Stromal cell of bone marrow (primary cell): ENCODE results near the gene ZNF507.

Experiments
- DNase-seq: peaks from one replicate; pipeline ENCODE4 v3.0.0-alpha.2; 2012; ENCODE audit warnings: low read depth

Gene ZNF507

GRCh38 chr19:32345261-32346207 lies at the start of gene ZNF507:
Gene ZNF507 (plus strand): TSS chr19:32345610. CDS start chr19:32352831, 7,221 bp downstream.
- DNase-seq, result peak; percentile 58

- DNase-seq, result no peak
Measured at GRCh38 chr19:32296694-32297093, 48.7 kb upstream of the ZNF507 start.

DNA sequence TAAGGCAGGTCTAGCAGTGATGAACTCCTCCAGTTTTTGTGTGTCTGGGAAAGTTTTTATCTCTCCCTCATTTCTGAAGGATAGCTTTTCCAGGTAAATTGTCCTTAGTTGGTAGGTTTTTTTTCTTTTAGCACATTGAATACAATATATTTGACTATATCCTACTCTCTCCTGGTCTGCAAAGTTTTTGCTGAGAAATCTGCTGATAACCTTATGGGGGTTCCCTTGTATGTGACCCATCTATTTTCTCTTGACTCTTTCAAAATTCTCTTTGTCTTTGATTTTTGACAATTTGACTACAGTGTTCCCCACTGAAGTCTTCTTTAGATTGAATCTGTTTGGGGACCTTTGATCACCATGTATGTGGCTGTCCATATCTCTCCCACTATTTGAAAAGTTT lies 42.6 kb upstream of the ZNF507 start:
- no peak for DNase-seq

DNA sequence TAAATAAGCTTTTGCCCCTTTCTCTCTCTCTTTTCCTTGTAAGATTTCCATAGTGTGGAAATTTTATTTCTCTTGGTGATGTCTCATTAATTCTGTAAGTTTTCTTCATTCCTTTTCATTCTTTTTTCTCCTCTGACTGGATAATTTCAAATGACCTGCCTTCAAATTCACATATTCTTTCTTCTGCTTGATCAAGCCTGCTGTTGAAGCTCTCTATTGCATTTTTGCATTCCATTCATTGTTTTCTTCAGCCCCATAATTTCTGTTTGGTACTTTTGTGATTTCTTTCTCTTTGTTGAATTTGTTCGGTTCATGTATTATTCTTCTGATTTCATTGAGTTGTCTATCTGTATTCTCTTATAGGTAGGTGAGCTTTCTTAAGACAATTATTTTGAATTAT lies 42.2 kb upstream of the ZNF507 start:
- DNase-seq, result no peak

- no peak for DNase-seq
Measured at GRCh38 chr19:32307591-32307990, 37.8 kb upstream of the ZNF507 start.

DNA sequence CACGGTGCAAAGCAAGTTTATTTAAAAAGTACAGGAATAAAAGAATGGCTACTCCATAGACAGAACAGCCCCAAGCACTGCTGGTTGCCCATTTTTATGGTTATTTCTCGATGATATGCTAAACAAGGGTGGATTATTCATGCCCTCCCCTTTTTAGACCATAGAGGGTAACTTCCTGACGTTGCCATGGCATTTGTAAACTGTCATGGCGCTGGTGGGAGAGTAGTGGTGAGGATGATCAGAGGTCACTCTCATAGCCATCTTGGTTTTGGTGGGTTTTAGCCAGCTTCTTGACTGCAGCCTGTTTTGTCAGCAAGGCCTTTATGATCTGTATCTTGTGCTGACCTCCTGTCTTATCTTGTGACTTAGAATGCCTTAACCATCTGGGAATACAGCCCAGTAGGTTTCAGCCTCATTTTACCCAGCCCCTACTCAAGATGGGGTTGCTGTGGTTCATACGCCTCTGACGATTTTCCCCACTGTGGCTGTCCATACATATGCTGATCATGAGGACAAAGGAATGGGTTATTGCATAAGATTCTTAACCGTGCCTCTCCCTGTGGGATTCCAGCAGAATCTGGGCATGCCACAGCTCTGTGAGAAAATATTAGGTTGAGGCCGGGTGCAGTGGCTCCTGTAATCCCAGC lies 36.9 kb upstream of the ZNF507 start:
- DNase-seq, result no peak

DNA sequence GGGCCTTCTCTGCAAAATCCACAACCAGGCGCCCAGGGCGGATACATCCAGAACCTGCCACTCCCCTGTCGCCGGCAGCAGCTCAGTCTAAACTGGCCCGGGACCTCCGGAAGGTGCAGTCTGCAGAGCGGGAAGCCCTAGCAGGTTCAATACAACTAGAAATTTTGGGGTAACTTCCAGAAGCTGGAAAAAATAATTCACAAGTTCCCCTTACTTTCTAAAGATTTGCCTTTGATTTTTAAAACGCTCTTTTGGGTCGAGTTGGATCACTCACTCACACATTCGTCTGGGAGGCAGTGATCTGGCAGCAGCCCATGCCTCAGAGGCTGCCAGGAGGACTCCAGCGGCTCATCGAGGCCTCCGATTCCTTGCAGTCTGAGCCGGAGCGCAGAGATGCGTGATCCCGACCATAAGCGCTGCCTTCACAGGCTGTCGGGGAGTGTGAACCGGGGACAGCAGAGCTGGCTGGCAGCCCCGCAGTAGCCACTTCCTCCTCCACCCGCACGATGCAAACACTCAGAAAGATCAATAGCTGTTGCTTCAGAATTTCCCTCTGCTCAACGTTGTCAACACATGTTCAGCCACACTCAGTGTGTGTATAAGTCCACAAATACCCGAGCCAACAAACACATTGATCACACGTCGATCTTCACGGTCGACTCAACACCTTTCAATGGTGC lies 35.6 kb upstream of the ZNF507 start:
- no peak for DNase-seq

- no peak for DNase-seq
Measured at GRCh38 chr19:32311371-32311770, 34.0 kb upstream of the ZNF507 start.

DNA sequence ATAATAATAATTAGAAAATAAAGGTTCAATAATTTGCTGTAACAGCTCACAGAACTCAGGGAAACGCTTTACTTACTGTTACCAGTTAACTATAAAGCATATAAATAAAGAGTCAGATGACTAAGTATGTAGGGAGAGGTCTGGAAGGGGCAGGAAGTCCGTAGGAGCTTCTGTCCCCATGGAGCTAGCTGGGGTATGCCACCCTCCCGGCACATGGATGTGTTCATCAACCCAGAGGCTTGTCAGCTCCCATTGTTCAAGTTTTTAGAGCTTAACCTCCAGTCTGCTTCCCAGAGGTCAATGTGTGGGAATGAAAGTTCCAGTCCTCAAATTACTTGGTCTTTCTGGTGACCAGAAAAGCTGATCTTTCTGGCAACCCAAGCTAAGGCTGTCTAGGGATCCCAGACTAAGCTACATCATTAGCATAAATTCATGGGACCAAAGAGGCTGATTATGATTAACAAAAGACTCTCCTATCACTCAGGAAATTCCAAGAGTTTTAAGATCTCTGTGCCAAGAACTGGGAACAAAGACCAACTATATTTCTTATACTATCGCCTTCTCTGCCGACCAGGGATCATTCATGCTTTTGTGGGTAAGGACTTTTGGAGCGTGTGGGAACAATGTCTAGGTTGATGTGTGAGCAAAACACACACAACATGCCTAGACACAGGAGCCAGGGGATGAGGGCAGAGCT lies 31.7 kb upstream of the ZNF507 start:
- no peak for DNase-seq

- no peak for DNase-seq
Measured at GRCh38 chr19:32316034-32316433, 29.4 kb upstream of the ZNF507 start.

GRCh38 chr19:32317086-32317485 lies 28.3 kb upstream of the ZNF507 start:
- DNase-seq, result no peak

DNA sequence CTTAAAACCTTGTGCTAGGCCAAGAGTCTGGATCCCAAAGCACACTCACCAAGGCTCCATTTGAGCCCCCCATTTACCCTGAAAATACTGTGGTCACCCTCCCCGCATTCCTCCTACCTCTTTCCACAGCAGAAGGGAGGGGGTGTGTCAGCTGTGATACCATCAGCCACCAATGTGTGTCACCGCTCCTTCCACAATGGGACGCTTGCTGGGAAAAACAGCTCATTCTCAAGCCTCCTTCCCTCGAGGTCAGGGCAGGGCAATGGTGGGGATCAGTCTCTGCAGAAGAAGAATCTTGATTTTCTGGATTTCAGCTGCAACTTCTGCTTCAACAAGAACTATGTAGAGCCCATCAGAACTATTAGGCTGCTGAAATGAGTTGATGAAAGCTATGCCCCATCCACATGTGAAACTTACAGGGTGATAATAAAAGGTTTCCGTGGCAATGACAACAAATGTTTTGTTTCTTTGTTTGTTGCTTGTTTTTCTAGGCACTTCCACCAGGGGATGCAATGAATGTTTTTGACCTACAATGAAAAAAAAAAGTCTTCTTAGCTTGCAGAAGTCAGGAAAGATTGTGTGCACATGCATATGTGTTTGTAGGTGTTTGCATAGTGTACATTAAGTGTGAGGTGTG lies 26.4 kb upstream of the ZNF507 start:
- DNase-seq, result no peak

DNA sequence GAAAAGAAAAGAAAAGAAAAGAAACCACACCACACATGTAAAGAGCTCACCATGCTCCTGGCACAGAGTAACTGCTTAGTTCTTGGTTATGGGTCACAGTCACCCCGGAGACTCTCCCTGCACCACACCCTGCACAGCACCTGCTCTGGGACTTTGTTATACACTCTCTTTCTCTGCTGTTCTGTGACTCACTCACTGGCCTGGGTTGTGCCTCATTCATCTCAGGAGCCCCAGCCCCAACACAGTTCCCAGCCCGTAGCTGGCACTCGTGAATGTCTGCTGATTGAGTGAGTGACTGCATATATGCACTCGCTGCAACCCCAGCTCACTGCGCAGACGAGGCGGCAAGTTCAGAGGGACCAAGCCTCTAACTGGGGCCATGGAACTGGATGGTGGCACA lies 22.9 kb upstream of the ZNF507 start:
- no peak for DNase-seq

DNA sequence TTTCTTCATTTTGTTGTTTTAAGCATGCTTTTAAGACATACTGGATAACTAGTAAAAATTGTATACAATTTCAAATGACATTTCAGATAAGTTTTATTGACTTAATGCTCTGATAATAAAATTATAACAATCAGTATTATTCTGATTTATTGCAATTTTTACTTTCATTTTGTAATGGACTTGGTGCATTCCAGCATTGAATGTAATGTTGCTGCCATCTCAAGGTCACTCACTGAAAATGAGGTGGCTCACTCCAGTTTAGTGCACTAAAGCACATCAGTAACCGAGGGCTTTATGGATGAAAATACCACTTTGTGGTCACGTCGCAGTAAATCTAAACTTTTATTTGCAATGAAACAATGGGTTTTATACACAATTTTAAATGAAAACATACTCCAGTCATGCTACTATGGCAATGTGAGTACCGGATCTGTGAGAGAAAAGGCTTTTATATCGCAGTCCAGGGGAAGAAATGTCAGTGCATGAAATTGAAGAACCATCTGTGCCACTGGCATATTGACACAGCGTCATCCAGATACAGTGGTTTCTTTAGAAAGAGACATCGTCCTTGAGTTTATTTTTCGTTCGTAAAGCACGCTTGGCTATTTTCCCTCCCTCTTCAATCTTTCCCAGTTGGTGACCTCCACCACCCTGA lies 20.7 kb upstream of the ZNF507 start:
- no peak for DNase-seq

DNA sequence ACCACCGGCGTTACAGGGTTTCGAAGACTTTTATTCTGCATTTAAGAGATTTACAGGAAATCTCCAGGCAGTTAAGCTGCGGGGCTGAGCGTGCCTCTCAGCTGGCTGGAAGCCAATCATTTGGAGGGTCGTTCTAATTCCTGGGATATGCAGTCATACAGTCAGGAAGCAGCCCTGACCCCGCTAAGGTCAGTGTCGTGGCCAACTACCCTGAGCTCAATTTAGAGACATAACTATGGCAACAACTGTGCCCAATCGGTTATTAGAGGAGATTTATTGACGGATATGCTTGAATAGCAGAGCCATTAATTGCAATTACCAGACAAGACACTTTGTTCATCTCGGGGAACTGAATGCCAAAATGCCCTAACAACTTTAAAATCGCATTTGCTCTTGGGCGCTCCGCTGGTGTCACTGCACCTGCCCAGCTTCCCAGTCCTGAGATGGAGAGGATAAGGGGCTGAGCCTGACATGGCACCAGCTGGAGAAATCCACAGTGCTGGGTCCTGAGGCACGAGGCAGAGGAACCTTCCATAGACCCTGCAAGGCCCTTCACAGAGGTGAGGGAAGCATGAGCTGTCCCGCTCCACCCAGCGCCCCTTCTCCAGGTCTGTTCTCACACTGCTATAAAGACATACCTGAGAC lies 15.1 kb upstream of the ZNF507 start:
- no peak for DNase-seq

- no peak for DNase-seq
Measured at GRCh38 chr19:32333227-32333626, 12.2 kb upstream of the ZNF507 start.

DNA sequence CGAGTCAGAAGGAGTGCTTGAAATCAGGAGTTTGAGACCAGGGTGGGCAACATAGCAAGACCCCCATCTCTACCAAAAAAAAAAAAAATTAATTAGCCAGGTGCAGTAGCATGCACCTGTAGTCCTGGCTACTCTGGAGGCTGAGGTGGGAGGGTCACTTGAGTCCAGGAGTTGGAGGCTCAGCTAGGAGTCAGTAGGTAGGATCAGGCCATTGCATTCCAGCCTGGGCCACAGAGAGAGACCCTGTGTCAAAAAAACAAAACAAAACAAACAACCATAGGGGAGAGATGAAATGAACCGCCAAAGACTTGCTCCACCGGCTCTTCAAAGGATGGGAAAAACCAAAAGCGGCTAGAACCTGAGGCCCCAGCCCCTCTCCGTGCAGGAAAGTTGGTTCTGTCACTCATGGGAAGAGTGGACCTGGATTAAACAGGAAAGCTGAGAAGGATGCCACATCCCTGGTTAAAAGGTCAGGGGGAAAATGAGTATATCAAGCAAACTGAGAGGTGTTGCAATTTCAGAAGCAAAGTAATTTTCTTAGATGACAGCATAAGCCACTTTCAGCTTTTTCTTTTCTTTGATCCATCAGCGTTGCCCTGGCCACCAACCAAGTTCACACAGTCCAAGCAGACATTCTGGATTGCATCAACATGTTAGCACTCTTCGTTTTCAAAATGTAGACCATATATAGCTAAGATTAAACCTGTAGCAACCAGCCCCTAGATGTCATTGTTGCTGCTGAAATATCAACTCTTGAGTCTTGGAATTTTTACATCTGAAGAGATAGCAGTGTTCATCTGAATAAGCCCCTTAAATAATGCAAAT lies 8.9 kb upstream of the ZNF507 start:
- no peak for DNase-seq

DNA sequence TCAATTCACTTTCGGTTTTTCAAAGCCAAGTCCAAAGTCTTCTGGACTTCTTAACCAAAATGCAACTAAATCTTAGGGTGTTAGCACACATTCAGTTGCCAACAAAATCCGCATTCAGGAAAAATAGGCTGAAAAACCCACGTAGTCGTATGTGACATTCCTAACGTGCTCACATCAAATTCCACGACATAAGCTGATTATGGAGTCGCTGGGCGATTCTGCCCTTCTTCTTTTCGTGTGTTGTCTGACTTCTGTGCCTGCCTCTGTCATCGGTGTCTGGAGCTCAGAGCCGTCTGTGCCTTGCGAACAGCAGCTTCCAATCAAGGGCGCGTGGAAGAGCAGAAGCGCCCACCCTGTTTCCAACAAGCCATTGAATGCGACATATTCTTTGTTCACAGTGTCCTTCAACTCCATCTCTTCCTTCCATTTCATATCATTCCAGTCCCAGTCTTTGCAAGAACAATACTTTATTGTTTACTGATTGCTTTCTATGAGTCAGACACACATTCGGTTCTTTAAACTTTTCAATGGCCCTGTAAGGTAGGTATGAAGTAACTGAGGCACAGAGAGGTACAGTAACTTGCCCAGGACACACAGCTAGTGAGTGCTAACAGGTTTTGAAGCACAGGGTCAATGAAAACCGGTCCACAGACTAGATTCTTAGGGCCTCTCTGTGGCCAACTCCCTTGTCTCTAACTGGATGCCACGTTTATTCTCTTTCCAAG lies 8.2 kb upstream of the ZNF507 start:
- DNase-seq, result no peak

DNA sequence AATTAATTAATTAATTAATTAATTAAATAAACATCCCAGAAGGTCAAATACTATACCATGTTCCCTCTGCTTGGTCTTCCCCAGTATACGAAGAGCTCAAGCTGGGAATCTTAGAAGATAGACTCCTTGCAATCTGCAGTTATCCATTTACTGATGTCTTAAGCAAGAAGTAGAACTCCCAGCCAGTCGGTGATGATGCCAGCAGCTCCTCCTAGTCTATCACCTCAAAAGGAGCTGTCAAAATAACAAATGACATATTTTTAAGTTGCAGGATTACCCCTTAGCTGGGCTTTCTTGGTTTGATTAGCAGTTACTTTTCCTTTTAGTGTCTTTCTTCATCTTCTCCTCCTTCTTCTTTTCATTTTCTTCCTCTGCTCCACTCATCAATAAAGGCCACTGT lies 6.0 kb upstream of the ZNF507 start:
- no peak for DNase-seq
